ENCODE measurements around the gene HPGD. TPM values are rescaled to one million over a fixed set of nuclear protein-coding genes. Genes with fewer than 3 reads are reported as not detected.

HPGD gene
- total RNA-seq, 4 donors from 2014 or later, result 1.0 to 7.2 (median 2.7) TPM

DNA sequence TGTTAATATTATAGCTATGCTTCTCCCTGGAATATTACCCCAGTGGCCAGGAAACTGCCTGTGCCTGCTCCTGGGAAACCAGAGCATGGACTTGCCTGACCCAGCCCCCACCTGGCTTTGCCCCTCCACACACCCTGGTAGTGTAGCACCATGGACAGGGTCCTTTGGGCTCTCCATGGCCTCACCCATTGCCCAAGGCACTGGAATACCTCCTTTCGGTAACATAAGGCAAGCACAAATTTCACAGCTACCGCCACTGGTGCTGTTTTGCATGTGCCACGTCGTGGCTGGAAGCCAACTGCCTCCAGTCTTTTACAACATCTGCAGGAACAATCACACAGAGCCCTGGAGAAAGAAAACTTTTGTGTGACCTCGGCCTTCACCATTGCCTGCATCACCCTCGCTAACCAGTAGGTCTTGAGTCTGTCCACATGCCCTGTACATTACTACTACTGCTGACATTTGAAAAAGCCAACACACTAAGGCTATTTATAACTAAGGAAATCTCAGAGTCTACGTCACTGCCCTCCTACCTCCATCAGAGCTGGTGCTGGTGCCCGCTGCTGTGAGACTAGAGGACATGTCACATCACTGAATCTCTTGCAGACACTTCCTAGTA, 47.7 kb downstream of the HPGD start:
- TF ChIP-seq, protein P1, sequence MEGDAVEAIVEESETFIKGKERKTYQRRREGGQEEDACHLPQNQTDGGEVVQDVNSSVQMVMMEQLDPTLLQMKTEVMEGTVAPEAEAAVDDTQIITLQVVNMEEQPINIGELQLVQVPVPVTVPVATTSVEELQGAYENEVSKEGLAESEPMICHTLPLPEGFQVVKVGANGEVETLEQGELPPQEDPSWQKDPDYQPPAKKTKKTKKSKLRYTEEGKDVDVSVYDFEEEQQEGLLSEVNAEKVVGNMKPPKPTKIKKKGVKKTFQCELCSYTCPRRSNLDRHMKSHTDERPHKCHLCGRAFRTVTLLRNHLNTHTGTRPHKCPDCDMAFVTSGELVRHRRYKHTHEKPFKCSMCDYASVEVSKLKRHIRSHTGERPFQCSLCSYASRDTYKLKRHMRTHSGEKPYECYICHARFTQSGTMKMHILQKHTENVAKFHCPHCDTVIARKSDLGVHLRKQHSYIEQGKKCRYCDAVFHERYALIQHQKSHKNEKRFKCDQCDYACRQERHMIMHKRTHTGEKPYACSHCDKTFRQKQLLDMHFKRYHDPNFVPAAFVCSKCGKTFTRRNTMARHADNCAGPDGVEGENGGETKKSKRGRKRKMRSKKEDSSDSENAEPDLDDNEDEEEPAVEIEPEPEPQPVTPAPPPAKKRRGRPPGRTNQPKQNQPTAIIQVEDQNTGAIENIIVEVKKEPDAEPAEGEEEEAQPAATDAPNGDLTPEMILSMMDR (IDR thresholded peaks at IDR 0.05), result no peak
- no peak for TF ChIP-seq EP300 (IDR thresholded peaks at IDR 0.05)
- TF ChIP-seq POLR2A (IDR thresholded peaks at IDR 0.05), result no peak
- Histone ChIP-seq H3K27ac (no peak overlapping the region), H3K4me1 (no peaks in the 10 kb centered on the region), H3K36me3 (no peaks in the 10 kb centered on the region), H3K27me3 (no peaks in the 10 kb centered on the region), H3K9me3 (no peaks in the 10 kb centered on the region), H3K4me3 (no peak overlapping the region)
- 72 to 82% methylated on average over 8 of the region's 8 CpGs for WGBS, 2 donors
- DNase-seq (ENCODE audit: low spot score in 2 of 2), result no peak

- DNase-seq (ENCODE audit: low spot score in 2 of 2), result no peak
- 57 to 64% methylated on average over 3 of the region's 3 CpGs for WGBS, 2 donors
- H3K4me3 ChIP-seq, result no peak overlapping the region
- TF ChIP-seq POLR2A (IDR thresholded peaks at IDR 0.05) (no peak), EP300 (IDR thresholded peaks at IDR 0.05) (no peak)
- TF ChIP-seq, protein P1 (IDR thresholded peaks at IDR 0.05), result no peak
- no peaks in the 10 kb centered on the region for H3K9me3 ChIP-seq
- H3K27ac ChIP-seq, result no peak overlapping the region
- no peaks in the 10 kb centered on the region for H3K4me1 ChIP-seq
- no peaks in the 10 kb centered on the region for H3K36me3 ChIP-seq
- no peaks in the 10 kb centered on the region for H3K27me3 ChIP-seq
Measured at GRCh38 chr4:174467107-174467506, 55.2 kb downstream of the HPGD start.

- Histone ChIP-seq H3K27ac (no peak overlapping the region), H3K27me3 (no peaks in the 10 kb centered on the region), H3K4me3 (no peak overlapping the region), H3K36me3 (no peaks in the 10 kb centered on the region), H3K4me1 (no peaks in the 10 kb centered on the region), H3K9me3 (no peaks in the 10 kb centered on the region)
- TF ChIP-seq EP300 (IDR thresholded peaks at IDR 0.05) (no peak), POLR2A (IDR thresholded peaks at IDR 0.05) (no peak)
- TF ChIP-seq, protein P1 (IDR thresholded peaks at IDR 0.05), result no peak
- DNase-seq (ENCODE audit: low spot score in 2 of 2), result no peak
- WGBS, 2 donors, result 81 to 83% methylated on average over 3 of the region's 3 CpGs
Measured at GRCh38 chr4:174464949-174465348, 57.3 kb downstream of the HPGD start.

GRCh38 chr4:174461466-174462106, 60.7 kb downstream of the HPGD start:
- H3K4me1 ChIP-seq, result no peaks in the 10 kb centered on the region
- H3K9me3 ChIP-seq, result no peaks in the 10 kb centered on the region
- no peaks in the 10 kb centered on the region for H3K27me3 ChIP-seq
- TF ChIP-seq EP300 (IDR thresholded peaks at IDR 0.05) (no peak), POLR2A (IDR thresholded peaks at IDR 0.05) (no peak)
- TF ChIP-seq, protein P1 (IDR thresholded peaks at IDR 0.05), result no peak
- WGBS, 2 donors, result 44 to 52% methylated on average over 3 of the region's 3 CpGs
- H3K4me3 ChIP-seq, result no peak overlapping the region
- H3K36me3 ChIP-seq, result no peaks in the 10 kb centered on the region
- H3K27ac ChIP-seq, result no peak overlapping the region
- DNase-seq (ENCODE audit: low spot score in 2 of 2), result no peak

DNA sequence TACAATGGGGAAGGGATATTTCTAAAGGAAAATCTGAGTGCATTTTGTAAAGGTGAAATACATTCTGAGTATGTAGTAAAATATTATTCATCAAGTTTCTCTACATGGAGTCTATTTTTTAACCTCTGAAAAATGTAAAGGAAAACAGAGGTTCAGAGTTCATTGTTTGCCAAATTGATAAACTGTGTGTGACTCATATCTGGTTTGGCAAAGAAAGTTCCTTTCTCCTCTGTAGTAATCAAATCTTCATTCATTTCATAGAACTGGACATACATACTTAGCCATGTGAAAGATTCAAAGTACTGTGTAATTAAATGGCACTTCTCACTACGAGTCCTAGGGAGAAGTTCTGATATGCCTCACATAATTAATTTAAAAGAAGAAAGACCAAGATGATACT, 61.6 kb downstream of the HPGD start:
- H3K27ac ChIP-seq, result no peak overlapping the region
- TF ChIP-seq EP300 (IDR thresholded peaks at IDR 0.05) (no peak), POLR2A (IDR thresholded peaks at IDR 0.05) (no peak)
- TF ChIP-seq, protein P1 (IDR thresholded peaks at IDR 0.05), result no peak
- no peaks in the 10 kb centered on the region for H3K27me3 ChIP-seq
- no peaks in the 10 kb centered on the region for H3K4me1 ChIP-seq
- WGBS, 2 donors, result 66 to 71% methylated on average over 1 of the region's 1 CpG
- H3K9me3 ChIP-seq, result no peaks in the 10 kb centered on the region
- no peak overlapping the region for H3K4me3 ChIP-seq
- no peak for DNase-seq (ENCODE audit: low spot score in 2 of 2)
- H3K36me3 ChIP-seq, result no peaks in the 10 kb centered on the region

All from tibial nerve (tissue), 4 donors.